ENCODE results near the gene CORO2A.

The CORO2A gene

DNA sequence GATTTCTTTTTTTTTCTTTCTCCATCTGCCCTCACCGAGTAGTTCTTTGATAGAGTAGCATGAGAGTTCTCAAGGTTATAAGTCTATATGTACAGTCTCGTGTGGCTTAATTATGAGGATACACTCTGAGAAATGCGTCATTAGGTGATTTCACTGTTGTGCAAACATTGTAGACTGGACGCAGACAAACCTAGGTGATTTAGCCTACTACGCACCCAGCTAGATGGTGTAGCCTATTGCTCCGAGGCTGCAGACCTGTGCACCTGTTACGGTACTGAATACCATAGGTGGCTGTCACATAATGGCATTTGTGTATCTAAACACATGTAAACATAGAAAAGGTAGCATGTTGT, 26.9 kb upstream of the CORO2A start:
- DNase-seq = no peak

DNA sequence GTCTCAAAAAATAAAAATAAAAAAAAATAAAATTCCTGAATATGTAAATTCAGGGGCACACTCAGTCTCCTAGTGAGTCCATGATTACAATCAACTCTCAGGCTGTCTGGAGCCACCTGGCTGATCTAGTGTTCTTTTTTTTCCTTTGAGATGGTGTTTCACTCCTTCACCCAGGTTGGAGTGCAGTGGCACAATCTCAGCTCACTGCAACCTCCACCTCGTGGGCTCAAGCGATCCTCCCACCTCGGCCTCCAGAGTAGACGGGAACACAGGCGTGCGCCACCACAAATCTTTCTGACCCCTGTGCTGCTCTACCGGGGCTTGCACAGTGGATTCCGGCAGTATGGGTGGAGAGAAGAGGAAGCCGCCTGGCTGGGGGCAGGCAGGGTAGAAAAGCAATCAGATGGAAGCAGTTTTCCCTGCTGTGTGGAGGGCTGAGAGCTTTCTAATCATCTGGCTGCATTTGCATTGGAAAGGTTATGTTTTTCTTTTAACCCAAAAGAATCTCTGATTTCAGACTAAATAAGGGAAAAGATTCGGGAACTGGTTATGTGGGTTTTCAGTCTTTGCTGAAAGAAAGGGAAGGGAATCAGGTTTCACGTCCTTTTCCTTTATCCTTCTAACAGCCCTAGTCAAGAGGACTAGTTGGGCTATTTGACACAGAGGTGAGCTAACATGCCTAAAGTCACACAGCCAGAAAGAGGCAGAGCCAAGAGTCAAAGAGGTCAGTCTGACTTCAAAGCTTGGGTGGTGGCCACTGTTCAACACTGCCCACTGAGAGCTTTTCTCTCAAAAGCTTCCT, 26.3 kb upstream of the CORO2A start:
- DNase-seq = no peak

DNA sequence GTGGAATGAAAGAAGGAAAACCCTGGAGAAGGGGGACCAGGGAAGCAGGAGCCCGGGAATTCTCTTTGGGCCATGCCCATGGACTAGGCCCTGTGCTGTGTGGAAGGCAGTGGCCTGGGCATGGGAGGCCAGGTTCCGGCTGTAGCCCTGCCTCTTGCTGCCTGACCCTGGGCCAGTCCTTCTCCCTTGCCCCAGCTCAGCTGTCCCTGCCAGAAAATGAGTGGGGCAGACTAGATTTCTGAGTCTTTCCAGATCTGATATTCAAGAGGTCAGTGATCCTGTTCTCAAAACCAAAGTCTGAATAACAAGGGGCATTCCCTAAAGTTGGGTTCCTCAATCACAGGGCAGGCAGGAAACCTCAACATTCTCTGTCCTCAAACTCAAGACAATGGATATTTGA, 24.8 kb upstream of the CORO2A start:
- DNase-seq = no peak

DNA sequence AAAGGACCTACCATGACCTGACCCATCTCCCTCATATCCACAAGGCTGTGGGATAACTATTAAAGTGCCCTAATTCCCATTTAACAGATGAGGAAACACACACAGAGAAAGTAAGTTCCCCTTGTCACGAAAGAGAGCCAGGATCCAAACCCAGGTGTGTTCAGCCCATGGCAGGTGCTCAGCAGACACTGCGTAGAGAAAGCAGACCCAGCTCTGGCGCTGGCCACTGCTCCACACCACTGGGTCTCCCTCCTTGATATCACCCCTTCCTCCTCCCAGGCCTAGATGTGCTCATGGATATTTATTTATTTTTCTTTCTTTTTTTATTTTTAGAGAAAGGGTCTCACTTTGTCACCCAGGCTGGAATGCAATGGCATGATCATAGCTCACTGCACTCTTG, 24.0 kb upstream of the CORO2A start:
- DNase-seq = no peak

DNA sequence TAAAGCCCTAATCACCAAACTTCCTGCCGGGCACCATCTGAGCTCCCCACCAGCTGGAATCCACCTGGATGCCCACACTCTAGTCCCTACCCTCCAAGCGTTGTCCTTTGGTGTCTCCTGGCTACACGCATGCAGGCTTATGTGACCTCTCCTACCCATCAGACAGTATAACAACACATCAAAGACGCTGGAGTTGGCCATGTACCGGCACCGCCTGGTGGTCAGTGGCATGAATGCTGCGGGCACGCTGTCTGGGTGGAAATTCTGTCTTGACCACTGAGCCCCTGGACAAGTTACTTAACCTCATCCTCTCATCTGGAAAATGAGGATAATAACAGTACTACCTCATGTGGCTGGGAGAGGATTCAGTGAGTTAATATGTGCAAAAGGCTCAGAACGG, 23.4 kb upstream of the CORO2A start:
- no peak for DNase-seq

DNA sequence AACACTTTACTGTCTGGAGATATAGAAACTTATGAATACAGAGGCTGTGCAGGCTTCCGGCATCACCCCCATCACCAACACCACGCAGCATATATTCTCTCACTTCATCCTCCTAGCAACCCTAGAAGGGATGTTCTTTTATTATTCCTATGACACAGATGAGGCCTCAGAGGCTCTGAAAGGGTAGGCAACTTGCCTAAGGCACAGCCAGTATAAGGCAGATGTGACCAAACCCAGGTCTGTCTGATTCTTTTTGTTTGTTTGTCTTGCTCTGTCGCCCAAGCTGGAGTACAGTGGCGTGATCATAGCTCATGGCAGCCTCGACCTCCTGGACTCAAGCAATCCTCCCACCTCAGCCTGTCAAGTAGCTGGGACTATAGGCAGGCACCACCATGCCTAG, 22.8 kb upstream of the CORO2A start:
- no peak for DNase-seq

DNA sequence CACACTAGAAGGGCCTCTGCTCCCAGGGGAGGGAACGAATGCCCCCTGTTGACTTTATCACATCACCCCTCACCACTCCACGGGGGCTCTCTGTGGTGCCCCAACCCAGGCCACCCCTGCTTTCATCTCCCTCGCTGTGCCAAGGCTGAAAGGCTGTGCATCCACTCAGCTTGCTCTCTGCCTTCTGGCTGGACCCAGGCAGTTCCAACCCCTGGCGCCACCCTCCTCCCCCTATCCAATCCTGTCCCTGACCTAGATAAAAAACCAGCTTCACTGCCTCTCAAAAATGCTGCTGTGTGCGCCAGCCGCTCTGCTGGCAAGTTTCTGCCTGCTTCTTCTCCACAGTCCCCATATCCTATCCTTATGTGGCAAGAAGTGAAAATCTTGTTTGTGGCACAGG, 22.4 kb upstream of the CORO2A start:
- DNase-seq = no peak

DNA sequence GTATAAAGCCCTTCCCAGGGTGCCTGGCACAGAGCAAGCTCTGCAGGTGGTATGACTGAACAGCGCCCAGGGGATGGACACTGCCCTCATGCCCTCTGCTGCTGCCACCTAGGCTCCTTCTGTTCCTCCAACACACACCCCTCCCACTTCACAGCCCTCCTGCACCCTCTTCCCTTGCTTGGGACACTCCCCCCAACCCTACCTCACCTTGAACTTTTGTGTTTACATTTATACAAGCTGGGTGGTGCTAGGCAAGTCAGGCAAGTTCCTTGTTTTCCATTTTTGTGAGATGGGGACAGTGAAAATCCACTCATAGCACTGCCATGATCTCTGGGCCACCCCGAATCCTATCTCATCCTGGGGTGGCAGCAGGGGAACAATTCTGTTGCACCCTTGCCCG, 18.8 kb upstream of the CORO2A start:
- no peak for DNase-seq

DNA sequence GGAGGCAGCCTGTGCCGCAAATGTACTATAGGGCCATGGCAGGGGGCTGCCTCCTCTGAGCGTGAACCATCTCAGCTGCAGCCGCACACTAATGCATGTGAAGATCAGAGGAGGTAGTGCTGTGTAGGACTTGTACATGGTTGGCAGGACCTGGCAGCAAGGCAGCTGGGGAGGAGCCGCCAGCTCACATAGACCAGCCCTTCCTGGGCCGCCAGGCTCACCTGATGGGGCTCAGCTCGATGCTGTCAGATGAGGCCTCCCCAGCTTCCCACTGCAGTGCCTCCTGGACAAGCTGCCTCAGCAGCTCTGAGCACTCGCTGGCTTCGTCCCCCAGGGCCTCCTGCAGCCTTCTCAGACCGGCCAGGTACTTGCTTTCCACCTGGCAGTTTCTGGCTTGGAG, 18.0 kb upstream of the CORO2A start:
- DNase-seq = no peak

DNA sequence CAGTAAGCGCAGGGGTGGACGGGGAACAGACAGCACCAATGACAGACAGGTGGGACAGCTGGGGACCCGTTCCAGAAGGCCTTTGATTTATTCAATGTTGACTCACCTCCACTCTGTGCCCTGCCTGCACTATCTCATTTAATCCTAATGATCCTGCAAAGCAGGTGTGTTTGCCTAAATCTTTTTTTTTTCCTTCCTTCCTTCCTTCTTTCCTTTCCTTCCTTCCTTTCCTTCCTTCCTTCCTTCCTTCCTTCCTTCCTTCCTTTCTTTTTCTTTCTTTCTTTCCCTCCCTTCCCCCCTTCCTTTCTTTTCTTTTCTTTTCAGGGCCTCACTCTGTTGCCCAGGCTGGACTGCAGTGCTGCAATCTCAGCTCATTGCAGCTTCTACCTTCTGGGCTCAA, 17.1 kb upstream of the CORO2A start:
- no peak for DNase-seq

DNA sequence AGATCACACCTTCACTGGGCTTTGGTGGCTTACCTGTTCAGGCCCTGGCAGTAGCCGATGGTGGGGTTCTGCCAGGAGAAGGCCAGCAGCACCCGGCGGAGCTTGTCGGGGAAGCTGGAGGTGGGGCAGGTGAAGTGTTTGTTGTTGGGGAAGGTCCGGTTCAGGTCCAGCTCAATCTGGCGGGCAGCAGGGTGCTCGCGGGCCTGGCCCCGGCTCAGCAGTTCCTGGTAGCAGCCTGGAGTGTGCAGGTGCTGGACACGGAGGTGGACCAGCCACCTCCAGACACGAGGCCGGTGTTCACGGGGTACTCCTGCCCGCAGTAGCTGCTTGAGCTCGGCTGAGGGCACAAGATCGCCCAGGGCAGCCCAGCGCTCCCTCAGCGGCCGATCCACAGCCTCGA, 16.2 kb upstream of the CORO2A start:
- DNase-seq = no peak

DNA sequence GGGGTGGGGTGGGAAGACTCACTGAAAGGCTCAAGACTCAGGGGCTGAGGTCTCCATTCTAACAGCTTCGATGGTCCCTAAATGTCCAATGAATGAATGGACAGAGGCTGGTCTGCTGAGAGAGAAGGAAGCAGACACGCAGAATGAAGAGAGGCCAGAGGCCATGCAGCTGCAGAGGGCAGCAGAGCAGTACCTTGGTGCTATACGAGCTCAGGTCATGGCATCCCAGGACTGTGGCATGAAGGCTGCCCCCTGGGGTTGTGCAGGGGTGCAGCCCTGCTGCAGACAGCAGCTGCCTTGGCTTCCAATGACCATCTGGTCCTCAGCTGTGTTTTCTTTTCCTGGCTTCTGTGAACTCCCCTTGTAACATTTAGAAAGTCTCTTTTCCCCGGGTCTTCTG, 15.2 kb upstream of the CORO2A start:
- no peak for DNase-seq

DNA sequence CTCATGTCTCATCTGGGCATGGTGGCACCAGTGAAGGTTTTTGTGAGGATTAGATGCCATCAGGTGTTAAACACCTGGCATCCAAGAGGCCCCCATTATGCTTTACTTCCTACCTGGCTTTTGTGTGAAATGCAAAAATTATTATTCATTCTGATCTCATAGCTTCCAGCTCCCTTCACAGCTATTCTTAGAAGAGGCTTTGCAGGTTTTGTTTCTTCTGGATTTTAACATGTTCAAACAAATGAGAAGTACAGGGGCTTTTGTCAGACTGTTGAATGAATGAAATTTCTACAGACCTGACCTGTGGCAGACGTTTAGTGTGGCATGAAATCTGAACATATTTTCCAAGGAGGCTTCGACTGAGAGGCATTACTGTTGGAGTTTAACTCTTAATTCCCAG, 14.3 kb upstream of the CORO2A start:
- DNase-seq = no peak

DNA sequence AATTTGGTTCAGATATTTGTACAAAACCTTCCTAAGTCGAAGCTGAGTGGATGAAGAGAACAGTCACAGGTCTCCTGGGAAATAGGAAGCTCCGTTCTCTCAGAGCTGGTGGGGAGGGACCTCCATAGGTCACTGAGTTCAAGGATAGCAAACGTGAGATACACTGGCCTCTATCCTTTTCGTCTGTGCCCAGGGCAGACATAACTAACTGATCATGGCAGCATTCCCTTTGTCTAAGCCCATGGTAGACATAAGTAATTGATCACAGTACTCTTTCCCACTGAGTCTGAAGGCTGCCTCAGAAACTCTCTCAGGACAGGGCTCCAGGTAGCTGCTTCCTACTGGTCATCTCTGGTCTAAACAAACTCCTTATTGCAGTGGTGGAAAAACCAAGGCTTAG, 12.3 kb upstream of the CORO2A start:
- no peak for DNase-seq

DNA sequence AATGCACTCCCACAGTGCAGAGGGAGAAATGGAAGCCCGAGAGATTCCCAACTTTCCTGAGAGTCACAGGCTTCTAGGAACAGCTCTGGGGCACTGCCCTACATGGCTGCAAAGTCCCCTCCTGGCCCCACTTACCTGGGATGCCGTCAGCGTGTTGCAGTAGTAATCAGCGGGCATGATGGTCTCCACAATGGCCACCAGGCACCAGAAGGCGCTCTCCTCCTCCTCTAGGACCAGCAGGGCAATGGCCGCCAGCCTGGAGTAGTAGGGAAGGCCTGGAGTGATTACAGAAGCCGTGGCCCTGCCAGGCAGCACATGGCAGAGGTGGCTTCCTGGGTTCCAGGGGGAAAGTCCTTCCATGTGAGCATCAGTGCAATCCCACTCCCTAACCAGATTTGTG, 10.7 kb upstream of the CORO2A start:
- no peak for DNase-seq

DNA sequence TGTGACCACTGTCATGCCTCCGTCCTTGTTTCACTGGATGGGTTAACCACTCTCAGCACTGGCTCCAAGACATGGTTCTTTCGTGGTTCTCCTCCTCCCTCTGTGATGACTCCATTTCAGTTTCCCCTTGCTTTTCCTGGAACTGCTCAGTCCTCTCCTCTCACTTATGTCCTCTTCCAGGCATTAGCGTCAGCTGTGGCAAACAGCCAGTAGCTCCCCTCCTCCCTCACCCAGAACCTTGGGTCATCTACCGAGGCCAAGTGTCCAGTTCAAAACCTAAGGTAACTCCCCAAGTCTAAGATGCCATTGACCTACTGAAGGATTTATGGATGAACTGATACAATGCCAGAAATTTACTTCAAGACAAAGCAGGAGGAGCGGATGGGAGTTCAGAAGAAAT, 9.8 kb upstream of the CORO2A start:
- DNase-seq = no peak

DNA sequence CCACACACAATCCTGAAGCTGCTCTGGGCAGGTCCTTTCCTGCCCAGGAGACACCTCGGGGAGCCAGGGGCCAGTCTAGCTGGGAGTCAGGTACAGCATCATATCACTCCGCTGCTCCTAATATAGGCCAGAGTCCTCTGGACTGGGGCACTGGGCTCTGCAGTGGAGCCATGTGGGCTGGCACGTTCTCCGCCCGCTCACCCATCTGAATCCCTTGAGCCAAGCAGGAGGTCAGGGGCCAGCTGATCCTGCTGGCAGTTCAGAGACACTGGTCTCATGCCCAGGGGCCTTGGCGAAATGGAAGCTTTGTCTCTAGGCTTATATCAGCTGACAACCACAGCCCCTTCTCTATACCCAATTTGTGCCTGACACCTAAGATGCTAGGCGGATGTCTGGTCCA, 9.3 kb upstream of the CORO2A start:
- DNase-seq = no peak

DNA sequence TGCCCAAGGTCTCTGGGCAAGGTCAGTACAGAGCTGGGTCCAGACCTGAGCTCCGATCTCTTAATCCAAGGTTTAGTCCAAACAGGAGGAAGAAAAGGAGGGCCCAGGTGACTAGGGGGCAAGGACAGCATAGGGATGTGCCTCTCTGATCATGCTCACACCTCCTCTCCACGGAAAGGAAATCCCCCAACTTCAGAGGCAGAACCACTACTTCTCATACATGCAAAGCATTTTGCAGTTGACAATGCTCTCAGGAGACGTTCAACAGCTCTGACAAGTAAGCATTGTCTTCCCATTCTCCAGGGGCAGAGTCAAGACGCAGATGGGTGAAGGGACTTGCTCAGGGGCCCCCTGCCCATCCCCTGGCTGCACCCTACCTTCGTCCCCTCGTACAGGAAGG, 8.7 kb upstream of the CORO2A start:
- DNase-seq = no peak

DNA sequence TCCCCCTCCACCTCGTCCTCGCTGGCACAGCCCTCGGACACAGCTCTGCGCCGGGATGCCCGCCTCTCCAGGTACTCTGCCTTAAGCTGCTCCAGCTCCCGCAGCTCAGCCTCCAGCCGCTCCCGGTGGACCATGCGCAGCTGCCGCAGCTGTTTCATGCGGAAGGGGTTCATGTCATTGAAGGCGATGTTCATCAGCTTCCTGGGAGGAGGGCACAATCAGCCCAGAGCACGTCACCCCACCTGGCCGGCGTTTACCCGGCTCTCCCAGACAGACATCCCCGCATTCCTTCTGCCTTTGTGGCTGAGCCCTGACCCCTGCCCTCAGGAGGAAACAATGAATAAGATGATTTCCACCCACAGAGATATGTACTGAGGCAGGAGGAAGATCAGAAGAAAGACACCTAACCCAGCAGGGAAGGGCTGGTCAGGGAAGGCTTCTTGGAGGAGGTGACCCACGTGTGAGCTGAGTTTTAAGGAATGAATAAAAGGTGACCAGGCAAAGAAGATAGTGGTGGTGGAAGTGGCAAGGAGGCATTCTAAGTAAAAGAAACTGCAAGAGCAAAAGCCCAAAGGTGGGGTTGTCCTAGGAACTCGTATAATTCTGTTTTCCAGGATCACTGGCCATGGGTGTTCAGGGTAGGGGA, 7.1 kb upstream of the CORO2A start:
- no peak for DNase-seq

DNA sequence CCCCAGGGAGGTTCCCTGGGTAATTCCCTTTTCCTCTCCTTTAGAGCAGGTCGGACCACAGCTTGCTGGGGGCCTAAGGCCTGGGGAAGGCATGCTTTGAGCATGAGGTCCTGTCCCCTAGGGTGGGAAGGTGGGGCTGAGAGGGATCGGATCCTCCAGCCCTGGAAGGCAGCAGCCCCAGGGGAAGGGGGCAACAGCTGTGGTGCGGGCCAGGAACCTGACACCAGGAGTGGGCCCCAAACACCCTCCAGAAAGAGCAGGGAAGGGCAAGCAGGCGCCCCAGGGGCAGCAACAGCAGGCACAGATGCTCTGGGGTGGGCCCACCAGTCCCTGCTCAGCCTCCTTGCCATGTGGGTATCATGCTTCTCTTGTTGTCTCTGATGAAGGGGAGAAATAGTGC, 3.2 kb upstream of the CORO2A start:
- no peak for DNase-seq

DNA sequence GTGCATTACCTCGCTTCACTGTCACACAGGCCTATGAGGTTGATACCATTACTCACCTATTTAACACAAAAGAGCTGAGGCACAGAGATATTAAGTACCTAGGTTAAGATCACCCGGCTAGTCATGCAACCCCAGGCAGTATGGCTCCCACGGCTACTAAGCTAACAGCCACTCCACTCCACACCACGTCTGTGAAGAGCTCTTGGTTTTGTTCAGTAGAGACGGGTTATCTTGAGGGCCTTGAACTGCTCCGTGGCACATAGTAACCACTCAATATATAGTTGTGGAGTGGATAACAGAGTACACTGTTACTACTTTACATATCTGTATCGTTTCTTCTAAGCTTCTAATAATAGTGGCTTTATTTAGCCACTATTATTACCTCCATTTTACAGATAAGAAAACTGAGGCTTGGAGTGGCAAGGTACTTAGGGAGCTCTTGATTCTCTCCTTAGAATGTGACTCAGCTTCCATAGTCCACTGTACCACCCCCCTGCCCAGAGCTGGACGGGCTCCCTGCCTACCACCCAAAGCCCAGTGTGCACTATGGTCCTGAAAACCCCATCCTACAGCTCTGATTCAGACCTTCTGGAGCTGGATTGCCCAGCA, 1.0 kb upstream of the CORO2A start:
- DNase-seq = no peak

DNA sequence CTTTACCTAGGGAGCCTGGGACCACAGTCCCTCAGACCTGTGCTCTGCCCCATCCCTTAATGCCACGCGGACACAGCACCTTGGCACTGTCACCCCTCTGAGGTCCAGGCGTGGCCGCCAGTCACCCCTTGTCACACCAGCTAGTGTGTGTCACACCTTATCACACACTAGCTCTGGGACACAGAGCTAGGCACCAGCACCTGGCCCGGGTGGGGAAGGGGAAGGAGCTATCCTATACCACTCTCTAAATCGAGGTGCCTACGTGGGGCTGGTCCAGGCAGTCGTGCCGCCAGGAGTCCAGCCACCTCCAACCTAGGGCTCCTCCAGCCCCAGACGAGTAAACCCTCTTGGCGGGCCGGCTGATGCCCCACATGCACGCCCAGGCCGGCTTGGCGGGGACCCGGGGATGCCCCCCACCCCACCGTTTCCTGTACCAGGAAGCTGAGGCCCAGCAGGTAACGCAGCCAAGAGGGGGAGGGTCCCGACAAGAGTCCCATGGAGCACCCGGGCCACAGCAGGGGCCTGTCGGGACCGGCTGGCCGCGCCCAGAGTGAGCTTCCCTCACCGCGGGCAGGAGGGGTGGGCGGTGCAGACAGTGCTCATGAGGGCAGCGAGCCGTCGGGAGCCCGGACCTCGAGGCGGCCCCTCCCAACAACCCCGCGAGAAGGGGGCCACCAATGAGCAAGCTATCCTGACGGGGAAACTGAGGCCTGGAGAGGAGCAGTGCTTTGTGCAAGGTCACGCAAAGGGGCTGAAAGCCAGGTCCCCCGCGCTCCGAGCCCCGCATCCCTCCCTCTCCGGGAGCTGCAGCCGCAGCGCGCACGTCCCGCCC, 550 bp downstream of the CORO2A start:
- no peak for DNase-seq

DNA sequence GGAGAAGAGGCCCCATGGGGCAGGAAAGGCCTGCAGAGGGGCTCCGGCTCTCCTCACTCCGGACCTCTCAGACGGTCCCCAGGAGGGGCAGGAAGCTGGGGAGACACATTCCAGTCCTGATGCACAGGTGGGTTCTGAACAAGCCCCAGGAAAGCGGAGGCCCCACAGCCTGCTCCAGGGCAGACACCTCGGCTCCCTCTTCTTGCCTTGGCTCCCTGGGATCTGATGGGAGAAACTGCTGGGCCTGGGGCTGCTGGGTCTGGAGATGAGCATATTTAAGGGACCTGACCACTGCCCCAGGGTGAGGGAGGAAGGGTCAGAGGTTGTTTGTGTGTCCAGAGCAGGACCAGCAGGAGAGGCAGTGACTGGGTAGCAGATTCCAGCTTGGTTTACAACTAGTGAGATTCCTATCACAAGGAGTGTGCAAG, 1.2 kb downstream of the CORO2A start:
- DNase-seq = no peak

DNA sequence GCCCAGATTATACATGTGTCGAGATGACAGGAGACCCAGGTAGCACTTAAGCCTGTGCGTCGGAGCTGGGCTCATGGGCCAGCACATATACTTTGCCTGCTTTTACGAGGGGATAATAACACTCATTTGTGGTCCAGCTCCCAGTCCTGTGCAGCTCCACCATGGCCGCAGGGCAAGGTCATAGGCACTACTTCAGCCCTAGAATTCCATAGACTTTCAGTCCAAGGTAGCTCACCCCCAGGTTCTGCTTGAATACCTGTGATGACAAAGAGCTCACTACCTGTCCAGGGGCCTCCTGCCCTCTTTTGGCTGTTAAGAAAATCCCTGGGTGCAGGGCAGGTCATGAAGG, 1.7 kb downstream of the CORO2A start:
- DNase-seq = no peak

Data from cortex of kidney (tissue), 1 donor.